Measurements from ENCODE around the gene OR52B2.
"Not testable (repeated sequence)": the region's sequence is repeated elsewhere in the genome, so short reads cannot be mapped to it uniquely, and the experiment has no call there.

OR52B2 gene

DNA sequence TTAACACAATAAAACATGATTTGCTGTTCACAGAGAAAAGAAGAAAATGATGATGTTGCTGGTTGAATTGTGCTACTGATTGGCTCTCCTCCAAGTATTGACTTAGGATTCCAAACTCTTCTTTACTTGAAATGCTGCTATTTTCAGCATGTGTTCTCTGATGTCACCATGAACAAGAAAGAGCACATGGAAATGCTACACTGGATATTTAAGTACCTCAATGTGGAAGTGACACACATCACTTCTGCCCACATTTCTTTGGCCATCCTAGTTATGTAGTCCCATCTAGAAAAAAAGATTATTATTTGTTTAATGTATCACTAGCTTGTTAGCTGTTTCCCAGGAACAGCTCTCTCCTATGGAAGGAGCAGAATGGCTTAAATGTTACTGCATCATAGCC is 27.2 kb downstream of the OR52B2 start:
- Histone ChIP-seq H3K4ac (ENCODE audit: low read depth, low read length) (no peak overlapping the region), H2BK12ac (ENCODE audit: low read length) (no peak overlapping the region), H3K9ac (ENCODE audit: low read length) (no peak overlapping the region), H4K91ac (ENCODE audit: low read depth, low read length) (no peak overlapping the region), H3K4me1 (ENCODE audit: control insufficient read depth in 1 of 2, insufficient read depth in 2 of 2, low read length in 2 of 2) (no peaks in the 10 kb centered on the region), H3K27ac (ENCODE audit: low read depth, low read length) (no peak overlapping the region), H3K27me3 (ENCODE audit: insufficient read depth, low read length) (no peaks in the 10 kb centered on the region), H3K14ac (ENCODE audit: low read length) (no peak overlapping the region), H3K18ac (ENCODE audit: low read length) (no peak overlapping the region), H3K23ac (ENCODE audit: low read length) (no peak overlapping the region), H3K9me3 (ENCODE audit: insufficient read depth, low read depth, low read length) (no peaks in the 10 kb centered on the region), H3K79me2 (ENCODE audit: control insufficient read depth, insufficient read depth, low read length, poor library complexity) (no peaks in the 10 kb centered on the region), H3K36me3 (ENCODE audit: control insufficient read depth in 1 of 2, insufficient read depth in 2 of 2, low read length in 2 of 2) (no peaks in the 10 kb centered on the region), H2BK5ac (ENCODE audit: low read depth, low read length, poor library complexity) (no peak overlapping the region), H3K79me1 (ENCODE audit: low read length) (no peaks in the 10 kb centered on the region), H3K4me2 (ENCODE audit: low read length) (no peak overlapping the region), H4K12ac (ENCODE audit: low read depth, low read length) (no peak overlapping the region), H2BK120ac (ENCODE audit: insufficient read depth, low read length, poor library complexity) (no peak overlapping the region), H4K8ac (ENCODE audit: low read depth, low read length) (no peak overlapping the region), H2AK5ac (ENCODE audit: low read length) (no peak overlapping the region), H2AFZ (ENCODE audit: insufficient read depth, low read length, poor library complexity) (no peak overlapping the region), H3K4me3 (ENCODE audit: low read depth, low read length) (no peak overlapping the region)
- no peak for DNase-seq

DNA sequence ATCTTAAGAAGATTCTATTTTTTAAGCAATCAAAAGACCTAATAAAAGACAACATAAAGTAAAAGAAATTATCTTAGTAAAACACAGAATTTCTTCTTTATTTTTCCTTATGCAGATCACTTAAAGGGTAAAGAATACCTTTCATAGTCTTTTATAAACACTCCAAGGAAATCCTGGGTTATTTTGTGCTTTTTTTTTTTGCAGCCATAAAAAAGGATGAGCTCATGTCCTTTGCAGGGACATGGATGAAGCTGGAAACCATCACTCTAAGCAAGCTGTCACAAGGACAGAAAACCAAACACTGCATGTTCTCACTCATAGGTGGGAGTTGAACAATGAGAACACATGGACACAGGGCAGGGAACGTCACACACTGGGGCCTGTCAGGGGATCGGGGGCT is 34.2 kb downstream of the OR52B2 start:
- not testable (repeated sequence) for H2BK12ac ChIP-seq (ENCODE audit: low read length); H3K4me1 ChIP-seq (ENCODE audit: control insufficient read depth in 1 of 2, insufficient read depth in 2 of 2, low read length in 2 of 2); H3K23ac ChIP-seq (ENCODE audit: low read length); H3K79me2 ChIP-seq (ENCODE audit: control insufficient read depth, insufficient read depth, low read length, poor library complexity); H4K12ac ChIP-seq (ENCODE audit: low read depth, low read length); H2AK5ac ChIP-seq (ENCODE audit: low read length); H3K9me3 ChIP-seq (ENCODE audit: insufficient read depth, low read depth, low read length); H3K4me3 ChIP-seq (ENCODE audit: low read depth, low read length); DNase-seq; H3K14ac ChIP-seq (ENCODE audit: low read length); H2AFZ ChIP-seq (ENCODE audit: insufficient read depth, low read length, poor library complexity); H3K4me2 ChIP-seq (ENCODE audit: low read length); H4K8ac ChIP-seq (ENCODE audit: low read depth, low read length); H3K18ac ChIP-seq (ENCODE audit: low read length); H2BK5ac ChIP-seq (ENCODE audit: low read depth, low read length, poor library complexity); H3K27ac ChIP-seq (ENCODE audit: low read depth, low read length); H3K9ac ChIP-seq (ENCODE audit: low read length); H3K27me3 ChIP-seq (ENCODE audit: insufficient read depth, low read length); H4K91ac ChIP-seq (ENCODE audit: low read depth, low read length); H3K4ac ChIP-seq (ENCODE audit: low read depth, low read length); H3K36me3 ChIP-seq (ENCODE audit: control insufficient read depth in 1 of 2, insufficient read depth in 2 of 2, low read length in 2 of 2); H2BK120ac ChIP-seq (ENCODE audit: insufficient read depth, low read length, poor library complexity); H3K79me1 ChIP-seq (ENCODE audit: low read length)
- no CpG with 5 or more reads among the region's 2 CpGs for whole genome bisulfite sequencing (ENCODE audit: extremely low coverage, insufficient coverage, insufficient read length)

DNA sequence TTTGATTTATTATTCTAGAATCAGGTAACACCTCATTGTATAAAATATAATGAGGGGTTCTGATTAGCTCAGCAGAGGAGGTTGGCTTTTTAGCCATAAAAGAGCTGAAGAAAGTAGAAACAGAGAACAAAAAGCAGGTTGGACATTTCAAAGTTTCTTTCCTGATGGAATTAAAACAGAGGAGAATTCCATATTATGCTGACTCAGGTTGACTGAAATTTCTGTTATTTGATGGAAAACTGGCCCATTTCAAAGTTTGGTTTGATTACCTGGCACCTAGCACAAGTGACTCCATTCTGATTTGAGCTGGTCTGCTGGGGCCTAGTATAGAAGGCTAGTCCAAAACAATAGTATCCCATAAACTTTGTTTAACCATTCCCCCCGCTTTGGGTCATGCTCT is 37.7 kb downstream of the OR52B2 start:
- Histone ChIP-seq H2BK120ac (ENCODE audit: insufficient read depth, low read length, poor library complexity) (no peak overlapping the region), H2AK5ac (ENCODE audit: low read length) (no peak overlapping the region), H3K27me3 (ENCODE audit: insufficient read depth, low read length) (no peaks in the 10 kb centered on the region), H3K4ac (ENCODE audit: low read depth, low read length) (no peak overlapping the region), H3K79me1 (ENCODE audit: low read length) (no peaks in the 10 kb centered on the region), H3K9ac (ENCODE audit: low read length) (no peak overlapping the region), H4K12ac (ENCODE audit: low read depth, low read length) (no peak overlapping the region), H3K18ac (ENCODE audit: low read length) (no peak overlapping the region), H3K23ac (ENCODE audit: low read length) (no peak overlapping the region), H3K36me3 (ENCODE audit: control insufficient read depth in 1 of 2, insufficient read depth in 2 of 2, low read length in 2 of 2) (no peaks in the 10 kb centered on the region), H2AFZ (ENCODE audit: insufficient read depth, low read length, poor library complexity) (no peak overlapping the region), H4K91ac (ENCODE audit: low read depth, low read length) (no peak overlapping the region), H3K4me2 (ENCODE audit: low read length) (no peak overlapping the region), H3K4me1 (ENCODE audit: control insufficient read depth in 1 of 2, insufficient read depth in 2 of 2, low read length in 2 of 2) (no peaks in the 10 kb centered on the region), H2BK5ac (ENCODE audit: low read depth, low read length, poor library complexity) (no peak overlapping the region), H2BK12ac (ENCODE audit: low read length) (no peak overlapping the region), H3K14ac (ENCODE audit: low read length) (no peak overlapping the region), H3K27ac (ENCODE audit: low read depth, low read length) (no peak overlapping the region), H4K8ac (ENCODE audit: low read depth, low read length) (no peak overlapping the region), H3K79me2 (ENCODE audit: control insufficient read depth, insufficient read depth, low read length, poor library complexity) (no peaks in the 10 kb centered on the region), H3K4me3 (ENCODE audit: low read depth, low read length) (no peak overlapping the region), H3K9me3 (ENCODE audit: insufficient read depth, low read depth, low read length) (no peaks in the 10 kb centered on the region)
- no CpG with 5 or more reads among the region's 1 CpG for WGBS (ENCODE audit: extremely low coverage, insufficient coverage, insufficient read length)
- DNase-seq = no peak

DNA sequence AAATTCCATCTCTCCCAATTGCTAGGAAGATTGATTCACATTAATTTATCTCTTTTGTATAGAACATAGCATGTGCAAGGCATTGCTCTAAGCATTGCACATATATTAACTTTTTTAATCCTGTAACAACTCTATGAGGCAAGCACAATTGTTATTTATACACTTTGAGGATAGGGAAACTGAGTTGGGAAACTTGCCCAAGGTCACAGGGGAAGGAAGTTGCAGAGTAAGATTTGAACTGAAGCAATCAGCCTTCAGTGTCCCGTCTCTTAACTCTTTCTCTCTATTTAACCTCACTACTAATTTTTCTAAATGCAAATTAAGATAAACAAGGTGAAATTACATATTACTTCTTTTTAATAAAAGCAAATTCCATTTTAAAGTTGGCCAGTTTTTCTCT is 40.5 kb downstream of the OR52B2 start:
- Histone ChIP-seq H3K4me1 (ENCODE audit: control insufficient read depth in 1 of 2, insufficient read depth in 2 of 2, low read length in 2 of 2) (no peaks in the 10 kb centered on the region), H3K27ac (ENCODE audit: low read depth, low read length) (no peak overlapping the region), H3K4me2 (ENCODE audit: low read length) (no peak overlapping the region), H2BK5ac (ENCODE audit: low read depth, low read length, poor library complexity) (no peak overlapping the region), H2AFZ (ENCODE audit: insufficient read depth, low read length, poor library complexity) (no peak overlapping the region), H4K91ac (ENCODE audit: low read depth, low read length) (no peak overlapping the region), H2BK12ac (ENCODE audit: low read length) (no peak overlapping the region), H3K4ac (ENCODE audit: low read depth, low read length) (no peak overlapping the region), H3K23ac (ENCODE audit: low read length) (no peak overlapping the region), H2BK120ac (ENCODE audit: insufficient read depth, low read length, poor library complexity) (no peak overlapping the region), H3K27me3 (ENCODE audit: insufficient read depth, low read length) (no peaks in the 10 kb centered on the region), H4K12ac (ENCODE audit: low read depth, low read length) (no peak overlapping the region), H3K14ac (ENCODE audit: low read length) (no peak overlapping the region), H3K36me3 (ENCODE audit: control insufficient read depth in 1 of 2, insufficient read depth in 2 of 2, low read length in 2 of 2) (no peaks in the 10 kb centered on the region), H3K9me3 (ENCODE audit: insufficient read depth, low read depth, low read length) (no peaks in the 10 kb centered on the region), H2AK5ac (ENCODE audit: low read length) (no peak overlapping the region), H3K4me3 (ENCODE audit: low read depth, low read length) (no peak overlapping the region), H3K18ac (ENCODE audit: low read length) (no peak overlapping the region), H3K79me2 (ENCODE audit: control insufficient read depth, insufficient read depth, low read length, poor library complexity) (no peaks in the 10 kb centered on the region), H3K79me1 (ENCODE audit: low read length) (no peaks in the 10 kb centered on the region), H3K9ac (ENCODE audit: low read length) (no peak overlapping the region), H4K8ac (ENCODE audit: low read depth, low read length) (no peak overlapping the region)
- WGBS (ENCODE audit: extremely low coverage, insufficient coverage, insufficient read length) = no CpG with 5 or more reads among the region's 1 CpG
- DNase-seq = no peak

GRCh38 chr11:6129011-6129410 is 41.1 kb downstream of the OR52B2 start:
- Histone ChIP-seq H3K18ac (ENCODE audit: low read length) (no peak overlapping the region), H2BK5ac (ENCODE audit: low read depth, low read length, poor library complexity) (no peak overlapping the region), H3K4me1 (ENCODE audit: control insufficient read depth in 1 of 2, insufficient read depth in 2 of 2, low read length in 2 of 2) (no peaks in the 10 kb centered on the region), H3K9me3 (ENCODE audit: insufficient read depth, low read depth, low read length) (no peaks in the 10 kb centered on the region), H3K27me3 (ENCODE audit: insufficient read depth, low read length) (no peaks in the 10 kb centered on the region), H4K91ac (ENCODE audit: low read depth, low read length) (no peak overlapping the region), H2BK120ac (ENCODE audit: insufficient read depth, low read length, poor library complexity) (no peak overlapping the region), H3K79me2 (ENCODE audit: control insufficient read depth, insufficient read depth, low read length, poor library complexity) (no peaks in the 10 kb centered on the region), H3K4me2 (ENCODE audit: low read length) (no peak overlapping the region), H2AK5ac (ENCODE audit: low read length) (no peak overlapping the region), H4K12ac (ENCODE audit: low read depth, low read length) (no peak overlapping the region), H3K14ac (ENCODE audit: low read length) (no peak overlapping the region), H3K79me1 (ENCODE audit: low read length) (no peaks in the 10 kb centered on the region), H3K9ac (ENCODE audit: low read length) (no peak overlapping the region), H4K8ac (ENCODE audit: low read depth, low read length) (no peak overlapping the region), H2BK12ac (ENCODE audit: low read length) (no peak overlapping the region), H2AFZ (ENCODE audit: insufficient read depth, low read length, poor library complexity) (no peak overlapping the region), H3K4ac (ENCODE audit: low read depth, low read length) (no peak overlapping the region), H3K36me3 (ENCODE audit: control insufficient read depth in 1 of 2, insufficient read depth in 2 of 2, low read length in 2 of 2) (no peaks in the 10 kb centered on the region), H3K23ac (ENCODE audit: low read length) (no peak overlapping the region), H3K4me3 (ENCODE audit: low read depth, low read length) (no peak overlapping the region), H3K27ac (ENCODE audit: low read depth, low read length) (no peak overlapping the region)
- WGBS (ENCODE audit: extremely low coverage, insufficient coverage, insufficient read length) = no CpG with 5 or more reads among the region's 1 CpG
- DNase-seq = no peak
